ENCODE measurements around the gene BABAM2.
A peak's percentile ranks its signal among the peaks of the same experiment; 100 is the strongest.

The BABAM2 gene

DNA sequence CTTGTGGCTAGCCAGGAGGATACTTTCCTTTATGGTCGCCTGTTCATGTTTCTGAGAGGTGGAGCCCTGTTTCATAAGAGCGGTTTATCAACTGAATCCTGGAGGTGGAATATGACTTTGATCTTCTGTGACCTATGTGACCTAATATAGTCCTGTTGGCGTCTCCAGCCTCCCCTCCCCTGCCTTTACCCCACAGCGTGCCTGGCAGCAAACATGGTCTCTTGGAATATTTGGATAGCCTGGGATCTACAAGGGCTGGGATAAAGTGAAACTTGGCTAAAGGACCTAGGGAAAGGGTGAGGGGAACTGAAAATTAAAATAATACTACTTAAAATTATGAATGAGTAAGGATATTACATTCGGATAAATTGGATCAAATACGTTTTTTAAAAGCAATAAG is 246.0 kb downstream of the BABAM2 start:
- DNase-seq, result no peak

DNA sequence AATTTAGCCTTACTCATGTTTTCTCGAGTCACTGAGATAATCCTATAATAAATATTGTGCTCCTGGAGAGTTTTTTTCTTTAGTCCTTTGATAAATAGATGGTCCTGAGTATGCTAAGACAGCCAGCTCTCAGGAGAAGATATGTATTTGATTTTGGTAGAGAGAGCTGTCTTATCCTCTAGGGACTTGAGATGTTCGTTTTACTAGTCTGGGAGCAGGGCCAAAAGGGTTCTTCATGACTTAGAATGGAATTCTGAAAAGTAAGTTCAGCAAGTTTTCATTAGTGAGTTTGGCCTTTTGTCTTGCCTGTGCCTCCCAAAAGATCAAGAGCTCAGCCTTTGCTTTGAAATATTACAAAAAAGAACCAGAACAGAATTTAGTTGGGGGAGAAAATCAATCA is 246.7 kb downstream of the BABAM2 start:
- DNase-seq, result peak; percentile 97

DNA sequence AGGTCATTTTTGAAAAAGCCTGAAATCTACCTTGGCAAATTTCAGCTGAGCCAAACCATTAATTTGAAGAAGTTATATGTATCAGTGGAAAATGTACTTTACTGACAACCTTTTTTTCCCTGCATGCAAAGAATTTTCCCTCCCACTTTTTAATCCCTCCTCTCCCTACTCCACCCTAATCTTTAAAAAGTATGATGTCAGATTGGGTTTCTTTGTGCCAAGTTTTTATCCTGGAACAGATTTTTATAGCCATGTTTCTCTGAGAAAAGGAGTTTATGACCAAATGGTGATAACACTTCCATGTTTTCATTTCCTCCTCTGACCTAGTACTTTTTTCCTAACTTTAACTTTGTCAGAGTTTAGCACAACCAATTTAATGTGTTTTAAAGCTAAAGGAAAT is 251.9 kb downstream of the BABAM2 start:
- peak; percentile 56 for DNase-seq

DNA sequence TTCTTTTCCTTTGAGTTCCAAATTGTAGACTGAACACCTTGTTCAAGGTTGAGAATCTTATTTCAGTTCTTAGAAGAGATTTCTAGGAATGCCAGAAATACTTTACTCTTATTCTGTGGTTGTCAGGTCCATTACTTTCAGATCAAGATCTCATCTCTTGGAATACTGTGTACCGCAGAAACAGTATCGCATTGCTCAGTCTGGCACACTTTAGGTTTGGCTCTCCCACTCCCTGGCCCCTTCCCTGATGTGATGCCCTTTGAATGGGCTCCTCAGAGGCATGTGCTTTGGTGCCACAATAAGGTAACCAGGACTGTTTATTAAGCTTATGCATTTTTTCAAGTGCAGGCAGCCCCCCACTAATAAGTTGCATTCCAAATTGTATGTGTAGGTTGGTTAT is 257.5 kb downstream of the BABAM2 start:
- no peak for DNase-seq

GRCh38 chr2:28148566-28148965 is 258.0 kb downstream of the BABAM2 start:
- DNase-seq, result no peak

DNA sequence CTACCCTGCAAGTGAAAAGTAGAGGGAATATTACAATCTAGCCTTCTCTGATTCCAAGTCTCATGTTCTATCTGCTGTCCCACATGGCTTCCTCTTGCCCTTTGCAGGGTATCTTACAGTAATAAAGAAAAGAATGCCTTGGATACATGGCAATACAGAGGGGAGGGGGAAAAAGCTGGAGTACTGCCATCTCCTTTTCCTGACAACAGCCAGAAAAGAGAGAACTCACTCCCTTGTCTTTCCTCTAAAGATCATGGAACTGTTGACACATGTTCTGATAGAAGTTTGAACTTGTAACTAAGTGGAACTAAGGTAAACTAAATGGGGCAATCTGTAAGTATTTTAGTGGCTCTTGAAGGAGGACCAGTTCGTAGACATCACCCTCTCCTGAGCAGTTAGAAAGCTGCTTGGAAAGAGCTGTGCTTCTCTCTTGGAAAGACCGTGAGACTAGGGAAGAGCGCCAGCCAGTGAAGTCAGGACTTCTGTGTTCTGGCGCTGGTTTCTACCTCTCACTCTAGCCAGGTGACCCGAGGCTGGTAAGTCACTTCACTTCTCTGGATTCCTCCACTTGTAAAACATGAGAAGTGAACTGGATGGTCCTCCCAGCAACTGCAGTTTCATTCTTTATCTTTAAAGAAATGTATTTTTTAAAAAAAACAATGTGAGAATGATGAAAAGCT is 259.8 kb downstream of the BABAM2 start:
- DNase-seq, result no peak

DNA sequence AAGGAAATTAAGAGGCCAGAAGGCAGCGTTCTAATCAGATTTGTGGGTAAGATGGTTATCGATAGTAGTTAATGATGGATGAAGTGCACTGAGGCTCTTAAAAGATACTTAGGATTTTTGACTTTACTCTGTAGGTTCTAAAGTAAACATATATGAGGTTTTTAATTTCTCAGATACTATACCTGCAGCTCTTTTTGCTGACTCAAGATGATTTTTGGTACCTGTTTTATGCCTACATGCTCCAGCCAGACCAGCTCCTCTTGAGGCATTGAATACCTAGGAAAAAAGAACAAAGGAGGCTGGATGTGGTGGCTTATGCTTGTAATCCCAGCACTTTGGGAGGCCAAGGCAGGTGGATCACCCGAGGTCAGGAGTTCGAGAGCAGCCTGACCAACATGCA is 260.5 kb downstream of the BABAM2 start:
- DNase-seq, result no peak

DNA sequence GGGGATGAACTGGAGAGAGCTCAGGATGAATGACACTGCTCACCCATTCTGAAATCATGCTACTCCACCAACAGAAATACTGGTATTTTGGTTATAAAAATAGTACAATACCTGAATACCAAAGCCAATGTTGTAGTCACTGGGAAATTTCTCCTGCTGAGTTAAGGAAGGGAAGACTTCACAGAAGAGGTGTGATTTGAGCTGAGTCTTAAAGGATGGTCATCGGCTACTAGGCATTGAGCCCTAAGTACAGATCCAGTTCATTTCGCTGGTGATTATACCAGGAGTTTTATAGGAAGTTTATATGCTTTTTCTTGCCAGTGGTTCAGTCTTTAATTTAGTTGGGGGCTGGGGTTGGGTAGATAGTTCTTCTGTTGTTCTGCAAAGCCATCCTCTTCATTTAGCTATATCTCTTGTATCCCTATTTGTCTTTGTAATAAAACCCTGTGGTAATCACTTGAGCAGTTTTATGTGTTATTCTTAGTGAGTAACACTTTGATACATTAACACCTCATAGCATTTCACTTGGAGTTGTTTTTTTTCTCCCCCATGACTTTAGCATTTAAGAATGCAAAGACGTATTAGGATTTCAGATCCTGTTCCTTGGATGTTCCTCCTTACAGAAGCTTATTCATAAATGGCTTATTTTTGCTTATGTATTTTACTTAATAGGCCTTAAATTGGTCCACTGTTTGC is 262.2 kb downstream of the BABAM2 start:
- DNase-seq, result peak; percentile 85

GRCh38 chr2:28153851-28154250 is 263.3 kb downstream of the BABAM2 start:
- DNase-seq, result no peak

DNA sequence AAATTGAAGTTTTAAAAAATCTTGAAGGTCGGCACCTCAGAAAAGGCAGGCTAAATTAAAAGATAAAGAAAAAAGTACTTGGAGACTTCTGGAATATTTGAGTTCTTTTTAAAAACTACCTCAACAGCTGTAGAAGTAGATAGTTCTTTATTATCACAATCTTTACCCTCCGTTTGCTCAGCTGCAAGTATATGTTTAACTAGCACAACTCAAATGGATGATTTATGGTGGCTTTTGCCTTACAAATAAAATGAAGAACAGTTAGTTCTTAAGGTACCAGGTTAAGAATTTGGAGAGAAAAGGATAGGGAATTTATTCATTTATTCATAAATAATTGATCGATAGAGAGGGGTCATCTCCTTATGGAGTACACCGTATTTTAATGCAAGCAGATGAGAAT is 264.6 kb downstream of the BABAM2 start:
- no peak for DNase-seq

GRCh38 chr2:28155627-28156026 is 265.1 kb downstream of the BABAM2 start:
- no peak for DNase-seq

DNA sequence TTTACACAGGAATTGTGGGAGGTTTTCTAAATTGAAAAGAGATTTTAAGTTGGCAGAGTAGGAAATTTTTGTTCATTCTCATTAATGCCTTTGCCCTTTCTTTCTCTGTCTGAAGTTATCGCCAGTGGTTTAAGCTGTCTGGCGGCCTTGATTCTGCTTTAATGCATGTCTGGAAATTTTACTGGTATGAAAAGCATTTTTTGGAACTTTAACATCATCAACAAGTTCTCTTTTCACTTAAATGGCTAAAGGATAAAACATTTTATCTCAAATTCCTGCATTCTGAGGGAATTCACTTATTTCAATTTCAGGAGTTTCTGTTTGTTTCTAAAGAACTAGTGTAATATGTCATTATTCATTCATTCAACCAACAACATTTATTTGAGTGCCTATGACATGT is 268.3 kb downstream of the BABAM2 start:
- no peak for DNase-seq

DNA sequence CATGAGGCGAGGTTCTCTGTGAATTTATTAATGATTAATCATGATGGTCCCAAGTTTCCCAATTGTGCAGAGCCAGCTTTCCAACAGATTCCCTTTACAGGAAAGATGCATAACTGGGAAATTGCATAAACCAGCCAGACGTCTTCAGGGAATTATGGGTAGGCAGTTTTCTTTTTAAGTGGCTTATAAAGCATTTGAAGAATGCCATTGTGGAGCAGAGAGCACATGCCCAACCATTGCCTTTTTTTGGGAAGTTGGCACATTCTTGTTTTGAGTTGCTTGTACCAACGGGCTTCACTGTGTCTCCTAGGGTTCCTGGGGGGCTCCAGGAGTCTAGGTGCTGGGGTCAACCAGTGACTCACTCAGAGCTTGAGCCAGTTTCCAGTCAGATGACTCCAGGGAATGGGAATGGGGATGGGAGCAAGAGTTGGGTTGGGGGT is 270.5 kb downstream of the BABAM2 start:
- DNase-seq, result peak; percentile 97

DNA sequence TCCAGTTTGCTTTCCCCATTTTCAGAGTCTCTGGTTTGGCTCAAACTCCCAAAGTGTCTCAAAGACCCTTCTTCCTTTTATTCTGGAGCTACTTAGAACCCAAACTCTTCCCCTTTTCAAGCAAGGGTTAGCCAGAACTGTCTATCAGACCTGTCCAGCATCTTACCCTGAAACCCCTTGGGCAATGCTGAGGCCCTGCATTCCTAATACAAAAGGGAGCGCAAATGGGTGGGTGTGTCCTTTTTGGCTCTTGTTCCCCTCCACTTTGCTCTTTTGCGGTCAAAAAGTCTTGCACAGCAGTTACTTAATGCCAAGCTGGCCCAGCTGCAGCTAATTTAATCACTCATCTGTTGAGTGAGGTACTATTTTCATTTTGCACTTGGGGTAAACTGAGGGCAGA is 270.9 kb downstream of the BABAM2 start:
- peak; percentile 71 for DNase-seq

- DNase-seq, result no peak
Measured at GRCh38 chr2:28162564-28162963, 272.0 kb downstream of the BABAM2 start.

DNA sequence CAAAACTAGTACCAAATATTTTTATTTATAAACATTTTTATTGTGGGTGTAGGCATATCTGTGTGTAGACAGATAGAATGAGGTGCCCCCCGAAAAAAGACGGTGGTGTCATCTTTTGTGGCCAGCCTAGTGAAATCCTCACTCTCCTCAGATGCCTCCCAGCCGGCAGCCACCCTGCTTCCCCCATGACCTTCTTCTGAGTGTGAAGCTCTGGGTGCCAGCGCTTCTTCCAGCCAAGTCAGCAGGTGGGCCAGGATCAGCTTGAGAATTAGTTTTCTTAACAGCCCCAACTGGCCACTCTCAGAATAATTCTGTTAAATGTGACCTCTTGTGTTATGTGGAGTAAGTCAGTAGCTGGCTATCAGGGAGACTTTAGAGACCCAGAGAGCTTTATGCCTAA is 272.5 kb downstream of the BABAM2 start:
- DNase-seq, result no peak

DNA sequence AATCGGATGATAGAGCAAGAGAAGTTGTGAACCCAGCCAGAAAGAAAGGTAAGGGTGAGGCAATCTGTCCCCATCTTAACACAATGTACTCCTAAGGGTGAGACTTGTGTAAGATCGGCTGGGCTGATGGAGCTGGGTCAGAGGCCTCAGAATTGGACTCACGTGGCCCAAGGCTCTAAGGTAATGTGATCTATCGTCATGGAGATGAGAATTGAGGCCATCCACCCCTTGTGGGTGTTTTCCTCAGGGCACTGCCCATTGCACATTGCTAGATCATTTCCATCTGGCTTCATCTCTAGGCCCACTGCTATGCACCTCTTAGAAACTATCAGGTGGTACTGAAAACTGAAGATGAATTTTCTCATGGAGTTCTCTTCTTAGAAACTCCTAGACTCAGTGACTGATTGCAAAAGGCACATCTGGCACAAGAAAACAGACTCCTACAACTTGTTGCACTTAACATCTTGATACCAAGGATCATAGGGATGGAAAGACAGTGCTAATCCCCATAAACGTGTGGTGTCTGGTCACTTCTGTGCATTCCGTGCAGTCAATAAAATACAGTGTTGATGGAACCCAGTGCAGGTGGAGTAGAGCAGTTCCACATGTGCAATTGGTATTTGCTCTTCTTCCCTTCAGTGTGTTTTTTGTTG is 273.2 kb downstream of the BABAM2 start:
- no peak for DNase-seq

GRCh38 chr2:28164280-28164801 is 273.8 kb downstream of the BABAM2 start:
- DNase-seq, result peak; percentile 73

- no peak for DNase-seq
Measured at GRCh38 chr2:28165087-28165635, 274.6 kb downstream of the BABAM2 start.

- DNase-seq, result peak; percentile 84
Measured at GRCh38 chr2:28166956-28167355, 276.4 kb downstream of the BABAM2 start.

DNA sequence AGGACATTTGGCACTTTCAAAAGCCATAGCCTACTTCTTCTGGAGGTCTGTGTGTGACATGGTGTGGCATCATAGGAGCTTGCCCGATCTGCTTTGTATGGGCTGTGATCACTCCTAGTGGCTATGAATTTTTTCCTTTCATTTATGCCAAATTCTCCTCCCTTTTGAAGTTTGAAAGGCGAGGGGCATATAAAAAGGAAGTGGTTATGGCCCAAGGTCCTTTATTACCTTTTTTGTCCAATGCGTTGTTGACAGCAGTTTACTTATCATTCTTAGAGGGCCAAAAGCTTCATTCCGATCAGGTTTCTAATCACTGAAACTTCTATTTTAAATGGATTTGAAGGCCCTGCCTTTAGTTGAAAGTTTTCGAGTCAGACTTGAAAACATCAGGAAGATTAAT is 277.8 kb downstream of the BABAM2 start:
- no peak for DNase-seq

GRCh38 chr2:28169492-28169891 is 279.0 kb downstream of the BABAM2 start:
- DNase-seq, result no peak

DNA sequence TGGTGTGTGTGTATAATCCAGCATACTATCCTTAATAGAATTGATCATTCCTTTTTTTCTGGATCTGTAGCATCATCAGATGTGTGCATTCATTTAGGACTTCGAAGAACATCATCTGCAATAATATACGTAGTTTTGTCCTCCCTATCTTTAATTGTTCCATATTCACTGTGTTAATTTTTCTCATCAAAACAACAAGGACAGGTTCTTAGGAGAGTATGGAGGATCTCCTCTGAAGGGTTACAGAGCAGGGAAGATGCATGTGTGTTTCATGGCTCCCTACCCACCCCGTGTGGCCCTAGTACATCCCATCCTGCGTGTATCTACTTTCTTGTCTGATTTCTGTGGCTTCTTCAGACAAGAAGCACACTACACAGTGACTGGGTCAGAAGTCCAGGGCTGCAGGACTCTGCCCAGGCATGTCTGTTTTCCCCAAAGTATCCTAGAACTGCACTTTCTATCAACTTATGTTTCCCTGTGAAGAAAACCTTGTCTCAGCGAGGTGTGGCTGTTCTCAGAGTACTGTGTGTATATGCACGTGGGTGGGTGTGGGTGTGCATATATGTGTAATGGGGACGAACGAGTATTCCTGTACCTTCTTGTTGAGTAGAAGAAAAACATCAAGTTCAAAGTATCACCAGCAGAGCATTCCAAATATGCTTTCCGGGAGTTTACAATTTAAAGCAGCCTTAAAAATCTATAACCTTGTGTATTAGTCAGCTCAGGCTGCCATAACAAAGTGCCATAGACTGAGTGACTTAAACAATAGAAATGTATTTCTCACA is 281.8 kb downstream of the BABAM2 start:
- no peak for DNase-seq
